ENCODE measurements around the gene PLAC1. TPM values are rescaled to one million over a fixed set of nuclear protein-coding genes. Genes with fewer than 3 reads are reported as not detected.

The PLAC1 gene
- total RNA-seq, 1 experiment from 2014 or later = 0.34 TPM

DNA sequence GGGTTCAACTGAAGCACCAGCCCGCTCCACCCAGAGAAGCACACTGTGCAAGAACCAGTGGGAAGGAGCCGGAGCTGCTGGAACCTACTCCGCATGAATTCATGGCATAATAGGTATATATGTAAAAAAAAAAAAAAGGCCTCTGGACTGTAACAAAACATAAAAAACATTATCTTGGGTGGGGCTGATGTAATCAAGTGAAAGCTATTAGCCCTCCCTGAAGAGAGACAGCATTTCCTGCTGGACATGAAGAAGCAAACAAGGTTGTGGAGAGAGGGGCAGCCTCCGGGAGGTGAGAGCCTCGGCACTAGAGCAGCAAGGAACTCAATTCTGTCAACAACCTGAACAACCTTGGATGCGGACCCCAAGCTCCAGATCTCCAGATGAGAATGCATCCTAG is 50.7 kb downstream of the PLAC1 start:
- no peak overlapping the region for H3K4me2 ChIP-seq (ENCODE audit: low read length)
- H2AFZ ChIP-seq (ENCODE audit: low read depth, low read length, poor library complexity, severe bottlenecking) = no peak overlapping the region
- no peaks in the 10 kb centered on the region for H3K9me3 ChIP-seq (ENCODE audit: control insufficient read depth in 1 of 2, insufficient read depth in 1 of 2, low read depth in 1 of 2, low read length in 2 of 2)
- no peak overlapping the region for H3K4me3 ChIP-seq (replicated peaks in 1 of 2; ENCODE audit: low read depth in 1 of 2, low read length in 2 of 2)
- no peak overlapping the region for H3K27ac ChIP-seq (ENCODE audit: low read depth, low read length)
- ChIA-PET CTCF (no interaction called here), RAD21 (ENCODE audit: low non-redundant PET in 1 of 2, low total read pairs in 2 of 2, uncharacterized antibody in 2 of 2, unreplicated experiment in 2 of 2) (no interaction called here), POLR2A (no interaction called here)
- H4K20me1 ChIP-seq (ENCODE audit: insufficient read depth) = no peaks in the 10 kb centered on the region
- DNase-seq (ENCODE audit: low read depth, low spot score) = no peak
- no peak for ATAC-seq
- no peaks in the 10 kb centered on the region for H3K79me2 ChIP-seq (ENCODE audit: insufficient read depth, low read length)
- no peaks in the 10 kb centered on the region for H3K36me3 ChIP-seq (ENCODE audit: control insufficient read depth in 1 of 2, insufficient read depth in 2 of 2, low read length in 2 of 2)
- no peaks in the 10 kb centered on the region for H3K9me2 ChIP-seq (ENCODE audit: insufficient read depth)
- H3K9ac ChIP-seq (ENCODE audit: low read length) = no peak overlapping the region
- TF ChIP-seq CBX3 (IDR thresholded peaks at IDR 0.05; ENCODE audit: low read depth) = no peak
- peak; percentile 60 for TF ChIP-seq CEBPB (IDR thresholded peaks at IDR 0.05; ENCODE audit: low read depth)
- no TSS peak for BruUV-seq (replicated peaks)
- H3K27me3 ChIP-seq (ENCODE audit: insufficient read depth, low read length) = no peaks in the 10 kb centered on the region
- peaks cover 12 to 24% of the 10 kb centered on the region in 2 experiments for H3K4me1 ChIP-seq (ENCODE audit: control insufficient read depth in 1 of 2, insufficient read depth in 2 of 2, low read length in 2 of 2)
- intact Hi-C loops (cut with micrococcal nuclease) = no loop called here

DNA sequence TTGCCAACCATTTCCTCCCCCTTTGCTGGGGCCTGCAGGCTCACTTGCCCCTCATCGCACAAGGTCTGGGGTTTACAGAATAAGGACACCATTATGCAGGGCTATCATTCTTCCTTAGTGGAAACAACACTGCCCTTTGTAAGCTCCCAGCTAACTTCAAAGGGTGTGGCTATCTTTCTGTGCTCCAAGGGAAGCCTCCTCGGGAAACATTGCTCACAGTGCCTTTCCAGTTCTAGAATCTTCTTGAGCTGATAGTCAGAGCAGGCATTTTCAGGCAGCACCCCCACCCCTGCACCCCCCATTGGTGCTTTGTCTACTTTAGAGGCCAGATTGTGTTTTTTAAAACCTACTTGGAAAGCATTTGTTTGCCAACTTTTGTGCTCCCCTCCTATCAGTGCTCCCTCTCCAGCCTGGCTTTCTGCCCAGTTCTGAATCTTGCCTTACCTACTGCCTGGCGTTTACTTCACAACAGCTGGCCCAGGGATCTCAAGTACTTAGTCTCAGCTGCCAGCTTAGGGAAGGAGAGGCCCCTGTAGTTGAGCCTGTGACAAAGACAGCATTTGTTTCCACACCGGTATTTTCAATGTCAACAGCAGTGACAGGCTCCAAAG is 53.5 kb downstream of the PLAC1 start:
- ChIA-PET POLR2A (no interaction called here), RAD21 (ENCODE audit: low non-redundant PET in 1 of 2, low total read pairs in 2 of 2, uncharacterized antibody in 2 of 2, unreplicated experiment in 2 of 2) (no interaction called here), CTCF (interaction anchor here (1.0 kb wide), 1 partner anchor 84 kb away, joined by 4 read pairs; no protein-coding TSS in a partner anchor)
- Histone ChIP-seq H3K9me2 (ENCODE audit: insufficient read depth) (no peaks in the 10 kb centered on the region), H3K27me3 (ENCODE audit: insufficient read depth, low read length) (no peaks in the 10 kb centered on the region), H4K20me1 (ENCODE audit: insufficient read depth) (no peaks in the 10 kb centered on the region), H3K4me3 (replicated peaks in 1 of 2; ENCODE audit: low read depth in 1 of 2, low read length in 2 of 2) (no peak overlapping the region), H3K79me2 (ENCODE audit: insufficient read depth, low read length) (no peaks in the 10 kb centered on the region), H3K27ac (ENCODE audit: low read depth, low read length) (peak overlapping the region; percentile 32; the same call in 1 of the 2 replicates), H3K36me3 (ENCODE audit: control insufficient read depth in 1 of 2, insufficient read depth in 2 of 2, low read length in 2 of 2) (no peaks in the 10 kb centered on the region), H3K4me2 (ENCODE audit: low read length) (peak overlapping the region; percentile 45), H3K4me1 (ENCODE audit: control insufficient read depth in 1 of 2, insufficient read depth in 2 of 2, low read length in 2 of 2) (peaks cover 22 to 40% of the 10 kb centered on the region in 2 experiments), H3K9ac (ENCODE audit: low read length) (0 out of 2 replicates have a peak overlapping the region, but pooled peaks have one; percentile 17), H2AFZ (ENCODE audit: low read depth, low read length, poor library complexity, severe bottlenecking) (no peak overlapping the region), H3K9me3 (ENCODE audit: control insufficient read depth in 1 of 2, insufficient read depth in 1 of 2, low read depth in 1 of 2, low read length in 2 of 2) (no peaks in the 10 kb centered on the region)
- BruUV-seq (replicated peaks) = no TSS peak
- intact Hi-C loops (cut with micrococcal nuclease) = no loop called here
- DNase-seq (ENCODE audit: low read depth, low spot score) (peak; percentile 43), ATAC-seq (peak; percentile 65)
- TF ChIP-seq CBX3 (IDR thresholded peaks at IDR 0.05; ENCODE audit: low read depth) (no peak), FOSL1 (IDR thresholded peaks at IDR 0.05; ENCODE audit: low read depth) (0 out of 2 replicates have a peak, but pooled peaks have one; percentile 8), SP1 (IDR thresholded peaks at IDR 0.05; ENCODE audit: low read depth) (peak; percentile 0; the same call in 1 of the 2 replicates), TCF7L2 (IDR thresholded peaks at IDR 0.05; ENCODE audit: borderline replicate concordance, extremely low read depth, insufficient read depth, insufficient read length) (no peak), ZNF274 (IDR thresholded peaks at IDR 0.05; ENCODE audit: low read depth, low read length) (no peak), RAD21 (IDR thresholded peaks at IDR 0.05; ENCODE audit: low read depth) (no peak), ZFX (IDR thresholded peaks at IDR 0.05) (no peak)
- TF ChIP-seq, protein P1, sequence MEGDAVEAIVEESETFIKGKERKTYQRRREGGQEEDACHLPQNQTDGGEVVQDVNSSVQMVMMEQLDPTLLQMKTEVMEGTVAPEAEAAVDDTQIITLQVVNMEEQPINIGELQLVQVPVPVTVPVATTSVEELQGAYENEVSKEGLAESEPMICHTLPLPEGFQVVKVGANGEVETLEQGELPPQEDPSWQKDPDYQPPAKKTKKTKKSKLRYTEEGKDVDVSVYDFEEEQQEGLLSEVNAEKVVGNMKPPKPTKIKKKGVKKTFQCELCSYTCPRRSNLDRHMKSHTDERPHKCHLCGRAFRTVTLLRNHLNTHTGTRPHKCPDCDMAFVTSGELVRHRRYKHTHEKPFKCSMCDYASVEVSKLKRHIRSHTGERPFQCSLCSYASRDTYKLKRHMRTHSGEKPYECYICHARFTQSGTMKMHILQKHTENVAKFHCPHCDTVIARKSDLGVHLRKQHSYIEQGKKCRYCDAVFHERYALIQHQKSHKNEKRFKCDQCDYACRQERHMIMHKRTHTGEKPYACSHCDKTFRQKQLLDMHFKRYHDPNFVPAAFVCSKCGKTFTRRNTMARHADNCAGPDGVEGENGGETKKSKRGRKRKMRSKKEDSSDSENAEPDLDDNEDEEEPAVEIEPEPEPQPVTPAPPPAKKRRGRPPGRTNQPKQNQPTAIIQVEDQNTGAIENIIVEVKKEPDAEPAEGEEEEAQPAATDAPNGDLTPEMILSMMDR (IDR thresholded peaks at IDR 0.05 in 2 of 3, conservative IDR thresholded peaks at IDR 0.05 in 1 of 3; ENCODE audit: borderline replicate concordance in 1 of 3, insufficient read depth in 1 of 3, low read depth in 2 of 3, low read length in 2 of 3) = no peak
